HG02588 (cell line): ENCODE data around the gene PRKN.
"Not testable (repeated sequence)": the region's sequence is repeated elsewhere in the genome, so short reads cannot be mapped to it uniquely, and the experiment has no call there.

Experiments used
- ATAC-seq: cut with Tn5 transposase; IDR thresholded peaks from one replicate; pipeline ENCODE4 v1.9.1; 2021; ENCODE audit warnings: mild to moderate bottlenecking, moderate library complexity; ENCODE audit not compliant: unreplicated experiment

Gene PRKN

GRCh38 chr6:161354276-161354840 lies 1373.2 kb downstream of the PRKN start:
- no peak for ATAC-seq

GRCh38 chr6:161353208-161353613 lies 1374.4 kb downstream of the PRKN start:
- no peak for ATAC-seq

- no peak for ATAC-seq
These were observed 1375.7 kb downstream of the PRKN start for GRCh38 chr6:161351858-161352257.

GRCh38 chr6:161349886-161350285 lies 1377.7 kb downstream of the PRKN start:
- no peak for ATAC-seq

- ATAC-seq, result no peak
These were observed 1379.0 kb downstream of the PRKN start for GRCh38 chr6:161348628-161348994.

- ATAC-seq, result no peak
These were observed 1379.5 kb downstream of the PRKN start for GRCh38 chr6:161347988-161348627.

- no peak for ATAC-seq
These were observed 1380.4 kb downstream of the PRKN start for GRCh38 chr6:161347125-161347524.

- ATAC-seq, result no peak
These were observed 1380.8 kb downstream of the PRKN start for GRCh38 chr6:161346717-161347116.

GRCh38 chr6:161344626-161345025 lies 1382.9 kb downstream of the PRKN start:
- no peak for ATAC-seq

- ATAC-seq, result no peak
These were observed 1385.5 kb downstream of the PRKN start for GRCh38 chr6:161342039-161342438.

- ATAC-seq, result no peak
These were observed 1385.9 kb downstream of the PRKN start for GRCh38 chr6:161341638-161342037.

GRCh38 chr6:161338015-161338414 lies 1389.6 kb downstream of the PRKN start:
- ATAC-seq, result no peak

GRCh38 chr6:161336479-161336878 lies 1391.1 kb downstream of the PRKN start:
- ATAC-seq, result no peak

GRCh38 chr6:161333410-161333809 lies 1394.2 kb downstream of the PRKN start:
- no peak for ATAC-seq

- not testable (repeated sequence) for ATAC-seq
These were observed 1396.0 kb downstream of the PRKN start for GRCh38 chr6:161331402-161332081.

- no peak for ATAC-seq
These were observed 1400.1 kb downstream of the PRKN start for GRCh38 chr6:161327360-161327953.

GRCh38 chr6:161319231-161319630 lies 1408.3 kb downstream of the PRKN start:
- no peak for ATAC-seq

GRCh38 chr6:161318456-161318855 lies 1409.1 kb downstream of the PRKN start:
- no peak for ATAC-seq

GRCh38 chr6:161316531-161316930 lies 1411.0 kb downstream of the PRKN start:
- ATAC-seq, result no peak

GRCh38 chr6:161315246-161315917 lies 1412.2 kb downstream of the PRKN start:
- ATAC-seq, result not testable (repeated sequence)

- not testable (repeated sequence) for ATAC-seq
These were observed 1412.9 kb downstream of the PRKN start for GRCh38 chr6:161314541-161315245.
